Measurements from ENCODE around the gene ARPC5L.
"Not testable (repeated sequence)": the region's sequence is repeated elsewhere in the genome, so short reads cannot be mapped to it uniquely, and the experiment has no call there.

The ARPC5L gene

GRCh38 chr9:124889006-124889405 lies 27.1 kb downstream of the ARPC5L start:
- no peak for DNase-seq

GRCh38 chr9:124890179-124890578 lies 28.2 kb downstream of the ARPC5L start:
- no peak for DNase-seq

GRCh38 chr9:124894035-124894740 lies 32.3 kb downstream of the ARPC5L start:
- DNase-seq, result no peak

- DNase-seq, result no peak
These were observed 32.8 kb downstream of the ARPC5L start for GRCh38 chr9:124894741-124895170.

GRCh38 chr9:124897570-124898460 lies 35.9 kb downstream of the ARPC5L start:
- no peak for DNase-seq

- DNase-seq, result no peak
These were observed 37.9 kb downstream of the ARPC5L start for GRCh38 chr9:124899845-124900244.

- no peak for DNase-seq
These were observed 45.0 kb downstream of the ARPC5L start for GRCh38 chr9:124906966-124907365.

- no peak for DNase-seq
These were observed 46.2 kb downstream of the ARPC5L start for GRCh38 chr9:124908098-124908497.

GRCh38 chr9:124911766-124912165 lies 49.8 kb downstream of the ARPC5L start:
- DNase-seq, result no peak

- no peak for DNase-seq
These were observed 51.4 kb downstream of the ARPC5L start for GRCh38 chr9:124913378-124913777.

- DNase-seq, result no peak
These were observed 52.9 kb downstream of the ARPC5L start for GRCh38 chr9:124914753-124915405.

GRCh38 chr9:124920394-124920793 lies 58.5 kb downstream of the ARPC5L start:
- not testable (repeated sequence) for DNase-seq

All from right kidney (tissue), 1 donor.